HG03442 (cell line): ENCODE results near the gene RITA1.
A peak's percentile ranks its signal among the peaks of the same experiment; 100 is the strongest.

ENCODE experiments used
- ATAC-seq: cut with Tn5 transposase; IDR thresholded peaks from one replicate; pipeline ENCODE4 v1.9.1; 2021; ENCODE audit warnings: mild to moderate bottlenecking, moderate library complexity; ENCODE audit not compliant: unreplicated experiment

Gene RITA1

GRCh38 chr12:113227686-113228391 is 42.3 kb downstream of the RITA1 start:
- no peak for ATAC-seq

GRCh38 chr12:113228394-113229028 is 43.0 kb downstream of the RITA1 start:
- no peak for ATAC-seq

- peak; percentile 9 for ATAC-seq
Measured at GRCh38 chr12:113230315-113231234, 45.1 kb downstream of the RITA1 start.

GRCh38 chr12:113231235-113232088 is 45.9 kb downstream of the RITA1 start:
- ATAC-seq, result no peak

GRCh38 chr12:113232089-113232839 is 46.7 kb downstream of the RITA1 start:
- no peak for ATAC-seq

- peak; percentile 50 for ATAC-seq
Measured at GRCh38 chr12:113232840-113233585, 47.5 kb downstream of the RITA1 start.

GRCh38 chr12:113233967-113234366 is 48.4 kb downstream of the RITA1 start:
- no peak for ATAC-seq

GRCh38 chr12:113234483-113234882 is 49.0 kb downstream of the RITA1 start:
- ATAC-seq, result no peak

GRCh38 chr12:113235976-113236375 is 50.5 kb downstream of the RITA1 start:
- no peak for ATAC-seq

- ATAC-seq, result no peak
Measured at GRCh38 chr12:113236539-113237399, 51.2 kb downstream of the RITA1 start.

GRCh38 chr12:113237748-113238147 is 52.2 kb downstream of the RITA1 start:
- no peak for ATAC-seq

GRCh38 chr12:113238309-113238708 is 52.8 kb downstream of the RITA1 start:
- ATAC-seq, result no peak

- ATAC-seq, result no peak
Measured at GRCh38 chr12:113239288-113239771, 53.8 kb downstream of the RITA1 start.

- ATAC-seq, result no peak
Measured at GRCh38 chr12:113239811-113240331, 54.4 kb downstream of the RITA1 start.

- ATAC-seq, result peak; percentile 46
Measured at GRCh38 chr12:113240395-113240794, 54.9 kb downstream of the RITA1 start.

- no peak for ATAC-seq
Measured at GRCh38 chr12:113241191-113242025, 55.9 kb downstream of the RITA1 start.
